Mesothelial cell of epicardium (in vitro differentiated cells): ENCODE measurements around the gene REV3L. TPM values are rescaled to one million over a fixed set of nuclear protein-coding genes. Genes with fewer than 3 reads are reported as not detected.
A peak's percentile ranks its signal among the peaks of the same experiment; 100 is the strongest.

ENCODE experiments used
- DNase-seq, 2 experiments: peaks; one replicate each; pipeline ENCODE4 v3.0.0; 2021; ENCODE audit warnings: low spot score in 2 of 2; ENCODE audit not compliant: unreplicated experiment in 2 of 2
- H3K27ac Mint-ChIP-seq: 2 replicates; pipeline ENCODE4 v1.8.0; 2021; ENCODE audit warnings: mixed read lengths
- H3K27me3 Mint-ChIP-seq: 2 replicates; pipeline ENCODE4 v1.8.0; 2021; ENCODE audit warnings: low read depth, mixed read lengths
- H3K36me3 Mint-ChIP-seq: 2 replicates; pipeline ENCODE4 v1.8.0; 2021; ENCODE audit warnings: mixed read lengths
- H3K4me1 Mint-ChIP-seq: 2 replicates; pipeline ENCODE4 v1.8.0; 2021; ENCODE audit warnings: mixed read lengths
- H3K4me3 Mint-ChIP-seq: 2 replicates; pipeline ENCODE4 v1.8.0; 2021; ENCODE audit warnings: mild to moderate bottlenecking, moderate library complexity, mixed read lengths
- H3K9me3 Mint-ChIP-seq: 2 replicates; pipeline ENCODE4 v1.8.0; 2021; ENCODE audit warnings: mixed read lengths
- CTCF ChIP-seq: fragments of 200-600 bp; sonication (generic); IDR thresholded peaks from one replicate; pipeline ENCODE4 v1.5.0; 2021; ENCODE audit warnings: antibody characterized with exemption; ENCODE audit not compliant: unreplicated experiment
- total RNA-seq: library from RNA; stranded (reverse); gene quantifications from 3 replicates; pipeline ENCODE4 v1.2.1, GENCODE V29; 2021

Gene REV3L
- total RNA-seq, 1 donor from 2014 or later, result 41.7 TPM

DNA sequence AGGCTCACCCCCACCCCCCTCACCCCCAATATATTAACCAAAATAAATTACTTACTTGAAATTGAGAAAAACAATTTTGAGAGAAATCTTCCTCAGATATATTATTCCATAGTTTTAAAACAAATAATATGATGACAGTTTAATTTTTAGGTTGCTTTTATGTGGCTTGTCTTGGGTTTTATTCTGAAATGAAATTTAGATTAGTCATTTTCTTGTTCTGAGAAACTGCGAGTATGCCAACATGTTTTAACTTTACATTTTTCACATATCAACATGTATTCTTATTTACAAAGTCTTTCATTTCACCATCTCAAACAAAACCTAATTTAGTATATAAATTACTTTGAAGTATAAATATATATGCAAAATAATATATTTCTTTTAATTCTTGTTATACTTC lies 11.1 kb downstream of the REV3L start:
- Mint-ChIP-seq H3K9me3 (no peaks in the 10 kb centered on the region), H3K36me3 (no peaks in the 10 kb centered on the region), H3K27ac (no peak overlapping the region), H3K4me3 (no peak overlapping the region), H3K27me3 (no peaks in the 10 kb centered on the region), H3K4me1 (peaks cover 48% of the 10 kb centered on the region)
- DNase-seq, result no peak
- no peak for TF ChIP-seq CTCF

DNA sequence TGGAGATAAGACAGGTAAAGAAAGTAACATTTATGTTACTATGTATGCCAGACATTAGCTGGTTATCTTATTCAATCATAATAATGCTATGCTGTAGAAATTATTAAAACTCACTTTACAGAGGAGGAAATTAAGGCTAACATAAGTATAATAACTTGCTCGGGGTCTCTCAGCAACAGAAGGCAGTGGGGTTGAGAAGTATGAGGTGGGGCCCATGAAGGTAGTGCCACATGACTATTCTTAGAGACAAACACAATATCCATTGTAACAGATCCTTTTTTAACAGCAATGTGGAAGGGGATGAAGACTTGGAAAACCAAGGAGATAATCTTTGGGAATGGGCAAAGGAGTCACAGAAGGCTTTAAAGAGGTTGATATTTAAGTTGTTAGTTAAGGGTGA lies 11.5 kb downstream of the REV3L start:
- no peak for DNase-seq
- TF ChIP-seq CTCF, result no peak
- Mint-ChIP-seq H3K36me3 (no peaks in the 10 kb centered on the region), H3K27me3 (no peaks in the 10 kb centered on the region), H3K4me1 (peaks cover 47% of the 10 kb centered on the region), H3K9me3 (no peaks in the 10 kb centered on the region), H3K27ac (peak overlapping the region; percentile 76), H3K4me3 (no peak overlapping the region)

GRCh38 chr6:111470991-111471390 lies 12.0 kb downstream of the REV3L start:
- Mint-ChIP-seq H3K4me1 (peaks cover 47% of the 10 kb centered on the region), H3K27me3 (no peaks in the 10 kb centered on the region), H3K27ac (peak overlapping the region; percentile 76), H3K36me3 (no peaks in the 10 kb centered on the region), H3K9me3 (no peaks in the 10 kb centered on the region), H3K4me3 (no peak overlapping the region)
- no peak for DNase-seq
- no peak for TF ChIP-seq CTCF

DNA sequence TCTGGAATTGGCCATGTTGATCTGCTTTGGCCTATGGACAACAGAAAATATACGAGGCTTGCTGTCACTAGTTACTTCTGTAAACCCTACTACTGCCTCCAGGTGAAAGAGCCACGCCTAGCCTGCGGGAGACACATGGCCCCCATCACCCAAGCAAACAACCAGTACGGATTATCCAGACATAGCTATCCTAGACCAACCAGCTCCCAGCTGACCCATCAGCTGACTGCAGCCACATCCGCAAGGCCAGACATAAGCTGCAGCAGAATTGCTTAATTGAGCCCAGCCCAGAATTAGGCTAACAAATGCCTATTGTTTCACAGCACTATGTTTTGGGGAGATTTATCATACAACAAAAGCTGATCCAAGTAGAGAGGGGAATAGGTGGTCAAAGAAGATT lies 13.5 kb downstream of the REV3L start:
- Mint-ChIP-seq H3K27me3 (no peaks in the 10 kb centered on the region), H3K27ac (peak overlapping the region; percentile 54), H3K9me3 (no peaks in the 10 kb centered on the region), H3K4me1 (peaks cover 47% of the 10 kb centered on the region), H3K4me3 (no peak overlapping the region), H3K36me3 (no peaks in the 10 kb centered on the region)
- no peak for TF ChIP-seq CTCF
- no peak for DNase-seq

- no peaks in the 10 kb centered on the region for H3K27me3 Mint-ChIP-seq
- H3K9me3 Mint-ChIP-seq, result no peaks in the 10 kb centered on the region
- TF ChIP-seq CTCF, result no peak
- H3K27ac Mint-ChIP-seq, result peak overlapping the region; percentile 78
- H3K36me3 Mint-ChIP-seq, result no peaks in the 10 kb centered on the region
- H3K4me3 Mint-ChIP-seq, result no peak overlapping the region
- peaks cover 52% of the 10 kb centered on the region for H3K4me1 Mint-ChIP-seq
- no peak for DNase-seq
These were observed 14.5 kb downstream of the REV3L start for GRCh38 chr6:111468329-111469012.
